H9 (cell line): ENCODE measurements around the gene FKBP10. TPM values are rescaled to one million over a fixed set of nuclear protein-coding genes. Genes with fewer than 3 reads are reported as not detected.

Experiments used
- DNase-seq: peaks from one replicate; pipeline ENCODE4 v3.0.0-alpha.2; 2017
- H2AFZ ChIP-seq: one replicate; pipeline ENCODE4 v1.6.1; 2013; ENCODE audit warnings: mild to moderate bottlenecking, low read length, control low read depth, moderate library complexity
- H2AK5ac ChIP-seq: 2 replicates; pipeline ENCODE4 v1.6.1; 2013; ENCODE audit warnings: low read length, control low read depth, mixed read lengths; ENCODE audit not compliant: insufficient read length
- H2BK120ac ChIP-seq: one replicate; pipeline ENCODE4 v1.6.1; 2013; ENCODE audit warnings: low read depth, mild to moderate bottlenecking, low read length, control low read depth, inconsistent platforms; ENCODE audit not compliant: poor library complexity, severe bottlenecking
- H2BK12ac ChIP-seq: 2 replicates; pipeline ENCODE4 v1.6.1; 2013; ENCODE audit warnings: low read length, control low read depth, mixed read lengths, low read depth; ENCODE audit not compliant: insufficient read length
- H2BK15ac ChIP-seq: 2 replicates; pipeline ENCODE4 v1.6.1; 2013; ENCODE audit warnings: low read depth, low read length, control low read depth
- H2BK20ac ChIP-seq: one replicate; pipeline ENCODE4 v1.6.1; 2013; ENCODE audit warnings: low read depth, mild to moderate bottlenecking, low read length, control low read depth, inconsistent platforms; ENCODE audit not compliant: poor library complexity, severe bottlenecking
- H2BK5ac ChIP-seq: 2 replicates; pipeline ENCODE4 v1.6.1; 2013; ENCODE audit warnings: low read length, control low read depth, mixed read lengths; ENCODE audit not compliant: insufficient read length
- H3K14ac ChIP-seq: 2 replicates; pipeline ENCODE4 v1.6.1; 2013; ENCODE audit warnings: low read length, control low read depth; ENCODE audit not compliant: insufficient read depth
- H3K18ac ChIP-seq: 2 replicates; pipeline ENCODE4 v1.6.1; 2013; ENCODE audit warnings: low read depth, mild to moderate bottlenecking, mixed read lengths, low read length, control low read depth; ENCODE audit not compliant: insufficient read length
- H3K23ac ChIP-seq: 2 replicates; pipeline ENCODE4 v1.6.1; 2013; ENCODE audit warnings: low read length, control low read depth, mixed read lengths, low read depth; ENCODE audit not compliant: insufficient read length
- H3K23me2 ChIP-seq: 2 replicates; pipeline ENCODE4 v1.6.1; 2013; ENCODE audit warnings: low read depth, mild to moderate bottlenecking, mixed read lengths, low read length, control low read depth; ENCODE audit not compliant: insufficient read length, poor library complexity, severe bottlenecking
- H3K27ac ChIP-seq: 2 replicates; pipeline ENCODE4 v1.5.1; 2013; ENCODE audit warnings: low read length, control low read depth, mixed read lengths, low read depth; ENCODE audit not compliant: insufficient read length
- H3K27me3 ChIP-seq: 2 replicates; pipeline ENCODE4 v1.6.1; 2013; ENCODE audit warnings: low read length, control low read depth, inconsistent platforms; ENCODE audit not compliant: insufficient read depth
- H3K4ac ChIP-seq: 2 replicates; pipeline ENCODE4 v1.6.1; 2013; ENCODE audit warnings: low read depth, mild to moderate bottlenecking, control low read depth, inconsistent platforms, low read length, moderate library complexity
- H3K4me1 ChIP-seq: 2 replicates; pipeline ENCODE4 v1.6.1; 2013; ENCODE audit warnings: low read length, control low read depth, inconsistent platforms; ENCODE audit not compliant: insufficient read depth
- H3K4me2 ChIP-seq: 2 replicates; pipeline ENCODE4 v1.6.1; 2013; ENCODE audit warnings: low read length, control low read depth, mixed read lengths; ENCODE audit not compliant: insufficient read length, insufficient read depth
- H3K56ac ChIP-seq: 2 replicates; pipeline ENCODE4 v1.6.1; 2013; ENCODE audit warnings: low read depth, mild to moderate bottlenecking, mixed read lengths, low read length, control low read depth; ENCODE audit not compliant: insufficient read length
- H3K79me1 ChIP-seq: 2 replicates; pipeline ENCODE4 v1.6.1; 2013; ENCODE audit warnings: low read depth, mild to moderate bottlenecking, moderate library complexity, low read length, control low read depth, inconsistent platforms; ENCODE audit not compliant: insufficient read depth, poor library complexity, severe bottlenecking
- H3K79me2 ChIP-seq: 2 replicates; pipeline ENCODE4 v1.6.1; 2013; ENCODE audit warnings: low read length, control low read depth, inconsistent platforms; ENCODE audit not compliant: insufficient read depth
- H3K9ac ChIP-seq: 2 replicates; pipeline ENCODE4 v1.6.1; 2013; ENCODE audit warnings: low read length, control low read depth, mixed read lengths; ENCODE audit not compliant: insufficient read length; ENCODE audit errors: extremely low read depth
- H3K9me3 ChIP-seq: one replicate; pipeline ENCODE4 v1.6.1; 2013; ENCODE audit warnings: low read depth, low read length, inconsistent platforms; ENCODE audit not compliant: control insufficient read depth
- H3T11ph ChIP-seq: one replicate; pipeline ENCODE4 v1.6.1; 2013; ENCODE audit warnings: mild to moderate bottlenecking, low read length, control low read depth, inconsistent platforms
- H4K20me1 ChIP-seq: one replicate; pipeline ENCODE4 v1.6.1; 2013; ENCODE audit not compliant: control insufficient read depth, insufficient read length, insufficient read depth
- H4K5ac ChIP-seq: 2 replicates; pipeline ENCODE4 v1.6.1; 2013; ENCODE audit warnings: low read depth, mild to moderate bottlenecking, mixed read lengths, low read length, control low read depth; ENCODE audit not compliant: insufficient read length
- H4K8ac ChIP-seq: replicated peaks from 2 replicates; pipeline ENCODE4 v1.6.1; 2013; ENCODE audit warnings: low read length, control low read depth, mixed read lengths, low read depth; ENCODE audit not compliant: insufficient read length
- H4K91ac ChIP-seq: 2 replicates; pipeline ENCODE4 v1.6.1; 2013; ENCODE audit warnings: low read depth, mild to moderate bottlenecking, moderate library complexity, mixed read lengths, low read length, control low read depth; ENCODE audit not compliant: insufficient read length
- H3K27ac Mint-ChIP-seq, 3 experiments: 2 replicates in 2 of 3; 3 replicates in 1 of 3; pipeline ENCODE4 v1.8.0; 2020 to 2021; ENCODE audit warnings: mixed read lengths in 3 of 3, mild to moderate bottlenecking in 1 of 3, moderate library complexity in 1 of 3
- H3K27me3 Mint-ChIP-seq: 2 replicates; pipeline ENCODE4 v1.8.0; 2021; ENCODE audit warnings: low read depth, mild to moderate bottlenecking, moderate library complexity, mixed read lengths
- H3K36me3 Mint-ChIP-seq, 3 experiments: 2 replicates in 2 of 3; 3 replicates in 1 of 3; pipeline ENCODE4 v1.8.0; 2020 to 2021; ENCODE audit warnings: low read depth in 3 of 3, mixed read lengths in 3 of 3; ENCODE audit not compliant: insufficient read depth in 1 of 3
- H3K4me1 Mint-ChIP-seq, 2 experiments: 2 replicates each; pipeline ENCODE4 v1.8.0; 2020; ENCODE audit warnings: mixed read lengths in 2 of 2
- H3K4me3 Mint-ChIP-seq, 2 experiments: 2 replicates in 1 of 2; 3 replicates in 1 of 2; pipeline ENCODE4 v1.8.0; 2020 to 2021; ENCODE audit warnings: mild to moderate bottlenecking in 2 of 2, mixed read lengths in 2 of 2, moderate library complexity in 1 of 2
- H3K9me3 Mint-ChIP-seq, 2 experiments: 2 replicates in 1 of 2; 3 replicates in 1 of 2; pipeline ENCODE4 v1.8.0; 2020; ENCODE audit warnings: mild to moderate bottlenecking in 2 of 2, mixed read lengths in 2 of 2, moderate library complexity in 1 of 2
- WGBS: extraction: QIAGEN DNeasy Blood & Tissue Kit; methylation state at CpG from one replicate; pipeline ENCODE4 v1.1.7; 2013; ENCODE audit warnings: missing lambda C conversion rate, low lambda C conversion rate, mixed read lengths; ENCODE audit not compliant: insufficient read length; ENCODE audit errors: extremely low coverage; 5-methylcytosine and 5-hydroxymethylcytosine counted together
- total RNA-seq: library from RNA; stranded (reverse); gene quantifications from 2 replicates; pipeline ENCODE4 v1.2.1, GENCODE V29; 2021
- TF ChIP-seq, protein P1 (sequence below): fragments of 200-600 bp; sonication (generic); conservative IDR thresholded peaks from 3 replicates; pipeline ENCODE4 v1.8.0; 2021; ENCODE audit warnings: antibody characterized with exemption, mild to moderate bottlenecking

The FKBP10 gene
- total RNA-seq, 1 experiment from 2014 or later, result 166 TPM

DNA sequence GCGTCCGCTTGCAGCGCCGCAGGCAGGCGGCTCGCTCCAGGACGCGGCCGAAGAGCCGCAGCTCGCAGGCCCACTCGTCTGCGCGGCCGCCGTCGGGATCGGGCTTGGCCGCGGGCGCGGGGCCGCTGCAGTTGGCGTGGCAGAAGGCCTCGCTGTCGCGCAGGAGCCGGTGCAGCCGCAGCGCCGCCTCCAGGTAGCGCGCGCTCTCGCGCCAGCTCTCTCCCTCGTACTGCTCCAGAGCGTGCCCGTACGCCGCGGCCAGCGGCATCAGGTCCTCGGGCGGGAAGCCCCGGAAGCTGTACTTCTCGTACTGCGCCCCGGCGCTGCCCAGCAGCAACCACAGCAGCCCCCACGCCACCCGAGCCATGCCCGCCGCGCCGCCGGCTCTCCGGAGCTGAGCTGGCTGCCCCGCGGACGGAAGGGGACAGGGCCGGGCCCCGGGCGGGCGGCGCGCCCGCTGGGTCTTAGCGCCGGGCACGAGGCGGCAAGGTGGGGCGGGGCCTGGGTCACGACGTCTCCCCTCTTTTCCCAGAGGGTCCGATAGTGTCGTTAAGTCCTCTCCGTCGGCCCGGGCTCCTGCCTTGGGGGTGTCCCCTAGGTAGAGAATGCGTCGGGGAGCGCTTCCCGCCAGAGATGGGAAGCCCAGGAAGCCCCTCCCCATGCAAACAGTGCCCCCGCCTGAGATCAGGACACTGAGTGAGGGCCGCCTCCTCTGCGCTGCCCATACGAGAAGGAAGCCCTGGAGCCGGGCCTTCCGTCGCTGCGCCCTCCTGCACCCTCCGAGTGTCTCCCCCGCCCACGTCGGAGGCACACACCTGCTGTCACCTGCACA lies 1.0 kb upstream of the FKBP10 start, which contains the start of gene P3H4:
Gene P3H4, minus strand, starts transcription at position 401 of the 832 bp plus-strand sequence. Its CDS starts 34 bp downstream, at position 367.
- Histone ChIP-seq H4K20me1 (no peaks in the 10 kb centered on the region), H3K79me2 (peaks cover 14% of the 10 kb centered on the region; the same call in 1 of the 2 replicates), H3K9ac (peak within 1 kb of the TSS; percentile 3), H2BK20ac (no peak within 1 kb of the TSS), H3K4me1 (peaks cover 4% of the 10 kb centered on the region; the same call in 1 of the 2 replicates), H3K23ac (no peak within 1 kb of the TSS), H3K27me3 (no peaks in the 10 kb centered on the region), H3K27ac (no peak within 1 kb of the TSS), H2BK5ac (no peak within 1 kb of the TSS), H3K79me1 (peaks cover 2% of the 10 kb centered on the region), H3T11ph (no peak within 1 kb of the TSS), H3K18ac (no peak within 1 kb of the TSS), H3K23me2 (peaks cover 16% of the 10 kb centered on the region), H3K4ac (no peak within 1 kb of the TSS), H4K8ac (no peak within 1 kb of the TSS), H2BK120ac (no peak within 1 kb of the TSS), H3K9me3 (no peaks in the 10 kb centered on the region), H4K91ac (no peak within 1 kb of the TSS), H2BK12ac (no peak within 1 kb of the TSS), H2AK5ac (no peak within 1 kb of the TSS), H3K56ac (no peak within 1 kb of the TSS), H3K4me2 (peak within 1 kb of the TSS; percentile 76), H3K14ac (0 out of 2 replicates have a peak within 1 kb of the TSS, but pooled peaks have one; percentile 38), H2BK15ac (no peak within 1 kb of the TSS; the same call in 1 of the 2 replicates), H2AFZ (no peak within 1 kb of the TSS), H4K5ac (no peak within 1 kb of the TSS)
- Mint-ChIP-seq H3K27me3 (peaks cover 11% of the 10 kb centered on the region), H3K36me3 (peaks cover 22 to 26% (median 24%) of the 10 kb centered on the region in 3 experiments), H3K9me3 (peaks cover 0 to 10% of the 10 kb centered on the region in 2 experiments; a peak in 3 of 5 replicates), H3K4me3 (peak within 1 kb of the TSS; percentile 91 to 99), H3K27ac (peak within 1 kb of the TSS; percentile 79 to 97 (median 91); a peak in 6 of 7 replicates), H3K4me1 (peaks cover 23 to 27% of the 10 kb centered on the region in 2 experiments)
- TF ChIP-seq, protein P1, sequence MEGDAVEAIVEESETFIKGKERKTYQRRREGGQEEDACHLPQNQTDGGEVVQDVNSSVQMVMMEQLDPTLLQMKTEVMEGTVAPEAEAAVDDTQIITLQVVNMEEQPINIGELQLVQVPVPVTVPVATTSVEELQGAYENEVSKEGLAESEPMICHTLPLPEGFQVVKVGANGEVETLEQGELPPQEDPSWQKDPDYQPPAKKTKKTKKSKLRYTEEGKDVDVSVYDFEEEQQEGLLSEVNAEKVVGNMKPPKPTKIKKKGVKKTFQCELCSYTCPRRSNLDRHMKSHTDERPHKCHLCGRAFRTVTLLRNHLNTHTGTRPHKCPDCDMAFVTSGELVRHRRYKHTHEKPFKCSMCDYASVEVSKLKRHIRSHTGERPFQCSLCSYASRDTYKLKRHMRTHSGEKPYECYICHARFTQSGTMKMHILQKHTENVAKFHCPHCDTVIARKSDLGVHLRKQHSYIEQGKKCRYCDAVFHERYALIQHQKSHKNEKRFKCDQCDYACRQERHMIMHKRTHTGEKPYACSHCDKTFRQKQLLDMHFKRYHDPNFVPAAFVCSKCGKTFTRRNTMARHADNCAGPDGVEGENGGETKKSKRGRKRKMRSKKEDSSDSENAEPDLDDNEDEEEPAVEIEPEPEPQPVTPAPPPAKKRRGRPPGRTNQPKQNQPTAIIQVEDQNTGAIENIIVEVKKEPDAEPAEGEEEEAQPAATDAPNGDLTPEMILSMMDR, result peak; percentile 77
- DNase-seq, result peak; percentile 87
- WGBS, result no CpG with 5 or more reads among the region's 96 CpGs
